Measurements from ENCODE around the gene FRMD4A.

GRCh38 chr10:13993169-13993568 is 337.6 kb downstream of the FRMD4A start:
- TF ChIP-seq, protein P1, sequence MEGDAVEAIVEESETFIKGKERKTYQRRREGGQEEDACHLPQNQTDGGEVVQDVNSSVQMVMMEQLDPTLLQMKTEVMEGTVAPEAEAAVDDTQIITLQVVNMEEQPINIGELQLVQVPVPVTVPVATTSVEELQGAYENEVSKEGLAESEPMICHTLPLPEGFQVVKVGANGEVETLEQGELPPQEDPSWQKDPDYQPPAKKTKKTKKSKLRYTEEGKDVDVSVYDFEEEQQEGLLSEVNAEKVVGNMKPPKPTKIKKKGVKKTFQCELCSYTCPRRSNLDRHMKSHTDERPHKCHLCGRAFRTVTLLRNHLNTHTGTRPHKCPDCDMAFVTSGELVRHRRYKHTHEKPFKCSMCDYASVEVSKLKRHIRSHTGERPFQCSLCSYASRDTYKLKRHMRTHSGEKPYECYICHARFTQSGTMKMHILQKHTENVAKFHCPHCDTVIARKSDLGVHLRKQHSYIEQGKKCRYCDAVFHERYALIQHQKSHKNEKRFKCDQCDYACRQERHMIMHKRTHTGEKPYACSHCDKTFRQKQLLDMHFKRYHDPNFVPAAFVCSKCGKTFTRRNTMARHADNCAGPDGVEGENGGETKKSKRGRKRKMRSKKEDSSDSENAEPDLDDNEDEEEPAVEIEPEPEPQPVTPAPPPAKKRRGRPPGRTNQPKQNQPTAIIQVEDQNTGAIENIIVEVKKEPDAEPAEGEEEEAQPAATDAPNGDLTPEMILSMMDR (conservative IDR thresholded peaks at IDR 0.05; ENCODE audit: low read length), result no peak
- TF ChIP-seq EZH2phosphoT487 (IDR thresholded peaks at IDR 0.05; ENCODE audit: borderline replicate concordance, low read depth, low read length), result no peak
